Measurements from ENCODE around the gene DENND5B.

GRCh38 chr12:31478425-31478824 is 112.5 kb downstream of the DENND5B start:
- TF ChIP-seq CTCF (IDR thresholded peaks at IDR 0.05; ENCODE audit: insufficient read depth, low read length) = no peak
- TF ChIP-seq POLR2AphosphoS5 (IDR thresholded peaks at IDR 0.05; ENCODE audit: low read depth) = no peak
- no peak for TF ChIP-seq GABPA (IDR thresholded peaks at IDR 0.05; ENCODE audit: low read depth)
- TF ChIP-seq SPI1 (IDR thresholded peaks at IDR 0.05; ENCODE audit: borderline replicate concordance, low read depth) = no peak
